Tibial nerve (tissue), 3 donors: ENCODE measurements around the gene PPP1R2.

Source experiments
- POLR2A ChIP-seq, 2 donors: fragments of 450-650 bp; IDR thresholded peaks; one replicate each; pipeline ENCODE4 v1.6.1; 2017; ENCODE audit warnings: antibody characterized with exemption in 2 of 2, mild to moderate bottlenecking in 2 of 2, moderate library complexity in 2 of 2
- TF ChIP-seq, protein P1 (sequence below), 5 experiments: fragments of 200-600 bp in 3 of 5; fragments of 450-650 bp in 2 of 5; sonication (generic) in 3 of 5; IDR thresholded peaks; one replicate each; pipeline ENCODE4 v1.5.1; 2016 to 2019; ENCODE audit warnings: antibody characterized with exemption in 5 of 5, mild to moderate bottlenecking in 3 of 5, moderate library complexity in 2 of 5

DNA sequence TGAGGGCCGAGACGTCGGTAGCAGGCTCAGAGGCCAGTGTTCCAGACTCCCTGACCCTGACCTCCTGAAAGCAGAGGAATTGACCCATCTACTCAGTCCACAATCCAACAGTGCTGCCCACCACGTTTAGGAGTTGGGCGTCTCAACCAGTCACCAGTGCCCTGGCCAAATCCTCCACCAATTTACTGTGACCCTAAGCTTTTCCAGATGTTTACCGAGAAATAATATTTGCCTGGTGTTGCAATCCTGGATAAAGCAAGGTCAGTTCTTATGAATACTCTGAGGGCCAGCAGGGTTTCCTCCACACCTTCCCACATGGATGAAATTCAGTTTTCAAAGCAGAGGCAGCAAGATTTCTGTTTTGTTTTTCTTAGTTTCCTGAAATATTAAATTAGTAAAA is 48.1 kb upstream of the PPP1R2 start:
- TF ChIP-seq, protein P1, sequence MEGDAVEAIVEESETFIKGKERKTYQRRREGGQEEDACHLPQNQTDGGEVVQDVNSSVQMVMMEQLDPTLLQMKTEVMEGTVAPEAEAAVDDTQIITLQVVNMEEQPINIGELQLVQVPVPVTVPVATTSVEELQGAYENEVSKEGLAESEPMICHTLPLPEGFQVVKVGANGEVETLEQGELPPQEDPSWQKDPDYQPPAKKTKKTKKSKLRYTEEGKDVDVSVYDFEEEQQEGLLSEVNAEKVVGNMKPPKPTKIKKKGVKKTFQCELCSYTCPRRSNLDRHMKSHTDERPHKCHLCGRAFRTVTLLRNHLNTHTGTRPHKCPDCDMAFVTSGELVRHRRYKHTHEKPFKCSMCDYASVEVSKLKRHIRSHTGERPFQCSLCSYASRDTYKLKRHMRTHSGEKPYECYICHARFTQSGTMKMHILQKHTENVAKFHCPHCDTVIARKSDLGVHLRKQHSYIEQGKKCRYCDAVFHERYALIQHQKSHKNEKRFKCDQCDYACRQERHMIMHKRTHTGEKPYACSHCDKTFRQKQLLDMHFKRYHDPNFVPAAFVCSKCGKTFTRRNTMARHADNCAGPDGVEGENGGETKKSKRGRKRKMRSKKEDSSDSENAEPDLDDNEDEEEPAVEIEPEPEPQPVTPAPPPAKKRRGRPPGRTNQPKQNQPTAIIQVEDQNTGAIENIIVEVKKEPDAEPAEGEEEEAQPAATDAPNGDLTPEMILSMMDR (IDR thresholded peaks at IDR 0.05): no peak
- no peak for TF ChIP-seq POLR2A (IDR thresholded peaks at IDR 0.05)
